NCI-H146 treated with DMSO at 0.1 percent for 48 hours (cell line): ENCODE measurements around the gene EREG.
"Not testable (repeated sequence)": the region's sequence is repeated elsewhere in the genome, so short reads cannot be mapped to it uniquely, and the experiment has no call there.

Source experiments
- DNase-seq: peaks from one replicate; lab custom pipeline; 2025; ENCODE audit not compliant: unreplicated experiment; lab: John Stamatoyannopoulos, UW

EREG gene

GRCh38 chr4:74387790-74388189, 22.8 kb downstream of the EREG start:
- no peak for DNase-seq

GRCh38 chr4:74389494-74389893, 24.5 kb downstream of the EREG start:
- DNase-seq, result no peak

GRCh38 chr4:74390677-74391076, 25.7 kb downstream of the EREG start:
- DNase-seq, result no peak

GRCh38 chr4:74391346-74391745, 26.4 kb downstream of the EREG start:
- no peak for DNase-seq

GRCh38 chr4:74391890-74392475, 27.0 kb downstream of the EREG start:
- DNase-seq, result no peak

GRCh38 chr4:74394476-74395136, 29.7 kb downstream of the EREG start:
- DNase-seq, result no peak

GRCh38 chr4:74395633-74396032, 30.7 kb downstream of the EREG start:
- DNase-seq, result no peak

GRCh38 chr4:74397748-74398426, 32.9 kb downstream of the EREG start:
- no peak for DNase-seq

GRCh38 chr4:74398894-74399589, 34.1 kb downstream of the EREG start:
- DNase-seq, result not testable (repeated sequence)

- DNase-seq, result no peak
These were observed 35.5 kb downstream of the EREG start for GRCh38 chr4:74400395-74400794.

- no peak for DNase-seq
These were observed 37.9 kb downstream of the EREG start for GRCh38 chr4:74402692-74403456.

- no peak for DNase-seq
These were observed 42.9 kb downstream of the EREG start for GRCh38 chr4:74407891-74408290.

GRCh38 chr4:74408639-74409038, 43.7 kb downstream of the EREG start:
- DNase-seq, result no peak

GRCh38 chr4:74410272-74410671, 45.3 kb downstream of the EREG start:
- DNase-seq, result no peak

GRCh38 chr4:74412225-74412624, 47.3 kb downstream of the EREG start:
- DNase-seq, result no peak

- DNase-seq, result no peak
These were observed 48.3 kb downstream of the EREG start for GRCh38 chr4:74413265-74413664.

GRCh38 chr4:74414149-74414809, 49.3 kb downstream of the EREG start:
- DNase-seq, result no peak

- no peak for DNase-seq
These were observed 50.8 kb downstream of the EREG start for GRCh38 chr4:74415602-74416300.

GRCh38 chr4:74418063-74418670, 53.2 kb downstream of the EREG start:
- no peak for DNase-seq

GRCh38 chr4:74420863-74421262, 55.9 kb downstream of the EREG start:
- DNase-seq, result no peak
